Activated CD8-positive, alpha-beta memory T cell treated with anti-CD3 and anti-CD28 coated beads for 24 hours (primary cell): ENCODE data around the gene RPS18.

Experiments
- DNase-seq: peaks from one replicate; pipeline ENCODE4 v3.0.0-alpha.2; 2020

RPS18 gene

DNA sequence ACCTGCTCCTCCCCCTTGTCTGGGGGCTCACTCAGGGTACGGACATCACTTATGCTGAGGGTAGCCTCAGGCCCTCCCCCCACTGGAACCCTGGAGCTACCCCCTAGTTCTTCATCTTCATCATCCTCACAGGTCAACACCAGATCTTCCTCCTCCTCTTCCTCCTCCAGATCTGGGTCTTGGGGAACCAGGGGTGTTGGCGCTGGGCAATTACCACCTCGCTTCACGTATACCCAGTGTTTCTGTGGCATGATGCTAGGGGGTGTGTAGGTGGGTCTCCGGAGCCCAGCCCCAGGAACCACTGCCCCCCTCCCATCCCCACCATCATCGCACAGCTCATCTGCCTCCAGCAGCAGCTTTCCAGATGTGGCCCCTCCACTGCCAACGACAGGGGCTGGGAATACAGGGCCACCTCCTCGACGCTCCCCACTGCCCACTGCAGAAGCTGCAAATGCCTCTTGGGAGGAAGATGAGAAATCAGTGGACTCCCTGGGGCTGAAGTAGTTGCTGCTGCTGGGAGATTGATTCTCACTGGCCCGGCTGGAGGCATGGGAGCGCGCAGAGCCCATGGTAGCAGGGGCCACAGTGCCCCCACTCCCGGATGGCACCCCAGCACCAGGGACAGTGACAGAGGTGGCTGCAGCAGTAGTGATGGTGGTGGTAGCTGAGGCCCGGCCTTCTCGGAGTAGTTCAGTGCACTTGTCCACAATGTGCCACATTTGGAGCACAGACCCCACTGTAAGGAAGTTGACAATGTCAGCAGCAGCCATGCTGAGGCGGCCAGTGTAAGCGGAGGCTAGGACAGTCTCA, 44.1 kb downstream of the RPS18 start:
- no peak for DNase-seq

DNA sequence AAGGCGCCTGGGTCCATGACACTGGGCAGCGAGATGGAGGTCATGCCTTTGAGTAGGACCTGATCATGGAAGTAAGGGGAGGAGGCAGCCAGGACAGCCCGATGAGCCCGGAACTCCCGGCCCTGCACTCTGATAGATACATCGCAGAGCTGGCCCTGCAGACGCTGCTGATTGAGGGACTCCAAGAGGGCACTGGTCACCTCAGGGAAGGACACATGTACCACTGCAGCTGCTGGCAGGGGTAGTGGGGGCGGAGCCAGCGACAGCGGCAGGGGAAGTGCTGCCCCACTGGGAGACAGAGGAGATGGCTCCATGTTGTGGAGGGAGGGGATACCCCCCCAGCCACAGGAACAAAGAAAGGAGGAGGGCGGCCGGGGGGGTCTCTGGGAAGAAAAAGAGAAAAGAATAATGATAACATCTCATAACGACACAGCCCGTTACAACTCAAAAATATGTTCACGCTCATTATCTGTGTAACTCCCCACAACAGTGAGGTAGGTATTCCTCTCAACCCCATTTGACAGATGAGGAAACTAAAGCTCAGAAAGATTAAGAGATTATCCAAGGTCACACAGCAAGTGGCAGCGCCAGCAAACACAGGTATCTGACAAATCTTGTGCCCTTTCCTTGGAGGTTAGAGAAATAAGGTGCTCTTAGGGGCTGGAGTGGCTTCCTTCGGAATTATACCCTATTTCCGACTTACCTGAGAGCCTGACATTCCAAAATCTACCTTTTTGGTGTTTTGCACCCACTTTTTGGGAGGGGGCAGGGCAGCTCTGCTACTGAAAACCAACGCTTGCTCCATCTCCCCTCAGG, 44.9 kb downstream of the RPS18 start:
- DNase-seq, result no peak

DNA sequence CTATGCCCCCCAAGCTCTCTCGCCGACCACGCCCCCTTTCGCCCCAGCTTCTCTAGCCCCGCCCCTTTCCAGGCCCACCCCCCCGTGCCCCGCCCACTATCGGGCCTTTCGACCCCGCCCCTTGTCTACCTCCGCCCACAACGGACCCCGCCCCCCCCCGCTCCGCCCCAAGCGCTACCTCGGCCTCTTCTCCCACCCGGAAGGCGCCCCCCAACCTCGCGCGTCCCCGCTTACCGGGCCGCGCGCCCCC, 45.5 kb downstream of the RPS18 start:
- no peak for DNase-seq

DNA sequence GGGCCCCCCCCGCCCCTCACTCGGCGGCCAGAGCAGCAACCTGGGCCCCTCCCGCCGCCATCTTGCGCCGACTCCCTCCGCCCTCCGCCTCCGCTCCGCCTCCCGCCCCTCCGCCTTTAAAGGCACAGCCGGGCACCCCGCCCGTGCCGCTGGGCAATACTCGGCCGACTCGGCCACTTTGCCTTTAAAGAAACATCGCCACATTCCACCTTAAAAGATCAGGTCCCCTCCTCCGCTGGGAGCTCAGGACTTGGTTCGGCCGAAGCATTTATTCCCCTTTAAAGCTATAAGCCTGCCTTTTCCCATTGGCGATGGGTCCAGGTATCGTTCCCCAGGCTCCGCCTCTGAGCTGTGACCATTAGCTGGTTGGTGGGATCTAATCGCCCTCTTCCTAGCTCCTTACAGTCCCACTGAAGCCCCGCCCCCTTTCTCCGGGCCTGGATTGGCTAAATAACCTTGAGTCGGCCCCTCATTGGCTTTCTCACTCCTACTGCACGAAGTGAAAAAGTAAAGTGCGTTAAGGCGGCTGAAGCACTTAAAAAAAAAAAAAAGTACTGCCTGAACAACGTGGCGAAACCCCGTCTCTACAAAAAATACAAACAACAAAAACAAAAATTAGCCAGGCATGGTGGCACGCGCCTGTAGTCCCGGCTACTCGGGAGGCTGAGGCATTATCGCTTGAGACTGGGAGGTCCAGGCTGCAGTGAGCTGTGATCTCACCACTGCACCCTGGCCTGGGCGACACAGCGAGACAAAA, 46.0 kb downstream of the RPS18 start, which contains the start of gene ZBTB22:
TSS of gene ZBTB22 (minus strand) at position 76 of the 757 bp plus-strand sequence. CDS start 828 bp downstream, outside the sequence.
- peak; percentile 97 for DNase-seq

DNA sequence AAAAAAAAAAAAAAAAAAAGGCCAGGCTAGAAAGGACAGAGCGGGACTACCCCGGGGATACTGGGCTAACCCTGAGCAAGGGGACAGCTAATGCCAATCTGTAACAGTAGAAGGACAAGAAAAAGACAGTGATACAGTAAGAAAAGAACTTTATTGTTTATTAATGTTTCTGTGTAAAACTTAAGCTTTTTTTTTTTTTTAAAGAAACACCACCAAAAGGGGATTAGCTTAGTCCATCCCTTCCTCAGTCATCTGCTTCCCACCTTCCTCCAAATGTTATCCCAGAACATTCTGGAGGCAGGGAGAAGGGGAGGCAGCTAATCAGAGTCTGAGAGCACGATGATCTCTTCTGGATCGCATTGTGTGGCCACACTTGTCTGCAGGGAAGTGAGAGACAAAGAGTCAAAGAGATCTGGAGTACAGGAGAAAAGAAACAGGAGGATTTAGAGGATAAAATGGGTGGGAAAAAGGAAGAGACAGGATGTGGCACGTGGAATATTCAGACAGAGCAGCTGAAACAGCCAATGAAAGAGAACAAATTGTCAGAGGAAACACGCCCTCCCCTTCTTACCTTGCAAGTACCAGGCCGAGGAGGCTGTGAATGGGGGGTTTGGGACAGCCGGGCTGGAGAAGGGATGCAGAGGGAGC, 46.7 kb downstream of the RPS18 start:
- DNase-seq, result no peak

DNA sequence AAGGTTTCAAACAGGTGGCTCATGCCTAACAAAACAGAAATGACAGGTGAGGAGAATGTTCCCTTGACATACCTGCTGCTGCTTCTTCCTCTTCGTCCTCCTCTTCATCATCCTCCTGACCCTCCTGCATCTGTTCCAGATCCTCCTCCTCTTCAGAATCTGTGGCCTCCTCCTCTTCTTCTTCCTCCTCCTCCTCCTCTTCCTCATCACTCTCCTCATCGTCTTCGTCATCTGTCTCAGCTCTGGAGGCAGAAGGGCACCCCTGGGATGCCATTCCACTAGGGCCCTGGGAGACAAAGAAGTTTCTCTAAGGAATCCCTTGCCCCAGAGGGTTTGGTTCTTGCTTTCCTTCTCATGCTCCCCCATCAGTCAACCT, 48.1 kb downstream of the RPS18 start:
- no peak for DNase-seq

DNA sequence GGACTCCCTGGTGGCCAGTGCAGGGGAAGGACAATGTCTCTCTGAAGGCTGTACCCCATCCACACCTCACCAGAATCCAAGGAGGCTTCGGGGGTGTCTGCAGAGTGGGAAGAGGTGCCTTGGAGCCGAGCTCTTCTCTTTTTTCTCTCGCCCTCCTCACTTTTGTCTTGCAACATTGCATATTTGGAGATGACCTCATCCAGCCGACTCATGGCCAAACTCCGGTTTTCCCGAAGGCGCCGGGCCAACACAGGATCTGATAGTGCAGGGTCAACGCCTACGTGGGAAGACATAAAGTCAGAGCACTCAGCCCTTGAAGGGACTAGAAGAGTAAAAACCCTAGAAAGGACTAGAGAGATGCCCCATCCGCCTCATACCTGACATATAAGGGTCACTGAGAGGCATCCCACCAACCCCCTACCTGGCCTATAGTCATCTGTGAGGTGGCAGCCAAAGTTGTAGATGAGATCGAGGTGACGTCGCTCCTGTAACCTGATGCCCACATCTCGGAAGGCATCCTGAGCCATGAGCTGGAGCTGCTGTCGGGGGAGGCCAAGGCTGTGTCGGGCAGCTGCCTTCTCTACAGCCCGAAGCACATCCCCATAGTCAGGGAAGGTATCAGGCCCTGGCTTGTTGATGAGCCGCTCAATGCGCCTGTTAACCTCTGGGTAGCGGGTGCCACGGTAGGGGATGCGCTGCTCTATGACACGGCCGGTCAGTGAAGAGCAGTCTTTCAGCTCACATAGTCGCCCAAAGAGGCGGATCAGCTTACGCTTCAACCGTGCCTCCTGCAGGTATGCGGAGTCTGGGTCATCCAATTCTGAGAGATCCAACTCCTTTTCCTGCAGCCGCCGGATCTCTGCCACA, 48.7 kb downstream of the RPS18 start:
- DNase-seq, result no peak

DNA sequence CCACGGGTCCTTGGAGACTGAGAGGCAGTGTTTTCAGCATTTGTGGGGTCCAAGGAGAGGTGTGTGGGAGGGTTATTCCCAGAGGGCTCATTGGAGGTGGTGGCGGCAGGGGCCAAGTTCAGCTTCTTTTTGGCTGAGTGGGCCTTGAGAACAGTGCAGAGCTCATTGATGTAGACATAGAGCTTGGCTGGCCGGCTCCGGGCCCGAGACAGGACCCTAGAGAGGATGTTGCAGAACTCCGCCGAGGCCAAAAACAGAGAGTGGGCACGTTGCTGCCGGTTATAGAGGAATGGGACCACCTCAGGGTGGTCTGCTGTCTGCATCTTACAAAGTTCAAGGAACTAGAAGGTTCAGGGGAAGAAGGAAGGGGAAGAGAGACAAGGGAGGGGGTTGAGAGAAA, 49.4 kb downstream of the RPS18 start:
- no peak for DNase-seq

DNA sequence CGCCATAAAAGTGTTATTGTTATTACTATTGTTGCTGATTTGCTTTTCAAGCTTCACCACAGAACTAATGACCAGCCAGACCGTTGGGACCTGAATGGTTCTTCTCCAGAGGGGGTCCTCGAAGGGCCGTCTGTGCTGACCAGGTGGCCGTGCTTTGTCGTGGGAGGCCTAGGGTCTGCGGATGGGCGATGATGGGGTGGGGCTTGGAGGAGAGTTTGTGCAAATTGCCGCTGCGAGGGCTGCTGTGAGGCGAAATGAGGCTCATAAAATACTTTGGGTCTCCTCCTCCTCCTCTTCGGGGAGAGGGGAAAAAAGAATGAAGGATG, 51.7 kb downstream of the RPS18 start:
- no peak for DNase-seq

DNA sequence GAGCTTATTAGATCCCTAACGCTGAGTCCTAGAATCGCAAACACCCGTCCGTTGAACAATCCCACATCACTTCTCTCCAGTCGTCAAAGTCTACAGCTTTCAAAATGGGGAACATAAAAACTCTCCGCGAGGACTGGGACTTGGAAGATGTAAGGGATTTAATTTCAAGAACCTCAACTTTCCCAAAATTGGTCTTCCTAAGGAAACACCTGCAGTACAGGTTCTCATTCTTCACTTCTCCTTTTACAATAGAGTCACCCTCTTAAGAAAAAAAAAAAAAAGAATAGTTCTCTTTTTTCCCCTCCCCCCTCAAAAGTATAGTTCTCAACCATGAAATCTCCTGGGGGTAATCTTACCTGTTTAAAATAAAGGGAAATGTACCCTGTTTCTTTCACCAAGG, 52.2 kb downstream of the RPS18 start:
- no peak for DNase-seq
